Measurements from ENCODE around the gene PARP6. TPM values are rescaled to one million over a fixed set of nuclear protein-coding genes. Genes with fewer than 3 reads are reported as not detected.
A peak's percentile ranks its signal among the peaks of the same experiment; 100 is the strongest.

The PARP6 gene
- total and polyA plus RNA-seq, 9 donors, result 39.0 to 64.2 (median 53.8) TPM

- Histone ChIP-seq H3K4me1 (ENCODE audit: control insufficient read depth, insufficient read depth, low read length) (peaks cover 61% of the 10 kb centered on the region), H3K27ac (ENCODE audit: low read length) (peak overlapping the region; percentile 13), H3K4me3 (ENCODE audit: low read length) (no peak overlapping the region), H3K36me3 (ENCODE audit: control insufficient read depth, insufficient read depth, low read length) (peaks cover 89% of the 10 kb centered on the region), H3K9me3 (replicated peaks; ENCODE audit: control insufficient read depth, low read depth, low read length) (no peaks in the 10 kb centered on the region), H3K27me3 (ENCODE audit: control insufficient read depth, insufficient read depth, low read length) (peaks cover 12% of the 10 kb centered on the region)
- DNase-seq, result no peak
- 92% methylated on average over 13 of the region's 13 CpGs for WGBS (ENCODE audit: insufficient coverage)
These were observed 70.1 kb downstream of the PARP6 start for GRCh38 chr15:72202302-72202701.

GRCh38 chr15:72201391-72201921, 70.9 kb downstream of the PARP6 start:
- 39% methylated on average over 3 of the region's 3 CpGs for WGBS (ENCODE audit: insufficient coverage)
- peak; percentile 86 for DNase-seq
- Histone ChIP-seq H3K4me1 (ENCODE audit: control insufficient read depth, insufficient read depth, low read length) (peaks cover 67% of the 10 kb centered on the region), H3K4me3 (ENCODE audit: low read length) (no peak overlapping the region), H3K27ac (ENCODE audit: low read length) (peak overlapping the region; percentile 89), H3K27me3 (ENCODE audit: control insufficient read depth, insufficient read depth, low read length) (peaks cover 20% of the 10 kb centered on the region), H3K9me3 (replicated peaks; ENCODE audit: control insufficient read depth, low read depth, low read length) (no peaks in the 10 kb centered on the region), H3K36me3 (ENCODE audit: control insufficient read depth, insufficient read depth, low read length) (peaks cover 80% of the 10 kb centered on the region)

GRCh38 chr15:72200395-72201237, 71.7 kb downstream of the PARP6 start:
- peak; percentile 17 for DNase-seq
- WGBS (ENCODE audit: insufficient coverage), result 83% methylated on average over 11 of the region's 15 CpGs
- H3K4me3 ChIP-seq (ENCODE audit: low read length), result no peak overlapping the region

GRCh38 chr15:72199721-72200212, 72.6 kb downstream of the PARP6 start:
- H3K36me3 ChIP-seq (ENCODE audit: control insufficient read depth, insufficient read depth, low read length), result peaks cover 63% of the 10 kb centered on the region
- H3K4me3 ChIP-seq (ENCODE audit: low read length), result no peak overlapping the region
- H3K4me1 ChIP-seq (ENCODE audit: control insufficient read depth, insufficient read depth, low read length), result peaks cover 67% of the 10 kb centered on the region
- WGBS (ENCODE audit: insufficient coverage), result no CpG with 5 or more reads among the region's 2 CpGs
- peaks cover 29% of the 10 kb centered on the region for H3K27me3 ChIP-seq (ENCODE audit: control insufficient read depth, insufficient read depth, low read length)
- peak; percentile 81 for DNase-seq
- peak overlapping the region; percentile 89 for H3K27ac ChIP-seq (ENCODE audit: low read length)
- H3K9me3 ChIP-seq (replicated peaks; ENCODE audit: control insufficient read depth, low read depth, low read length), result no peaks in the 10 kb centered on the region

More at GRCh38 chr15:72200395-72201237, 71.7 kb downstream of the PARP6 start:
- H3K27me3 ChIP-seq (ENCODE audit: control insufficient read depth, insufficient read depth, low read length), result peaks cover 26% of the 10 kb centered on the region
- peak overlapping the region; percentile 89 for H3K27ac ChIP-seq (ENCODE audit: low read length)
- H3K9me3 ChIP-seq (replicated peaks; ENCODE audit: control insufficient read depth, low read depth, low read length), result no peaks in the 10 kb centered on the region
- H3K4me1 ChIP-seq (ENCODE audit: control insufficient read depth, insufficient read depth, low read length), result peaks cover 67% of the 10 kb centered on the region
- H3K36me3 ChIP-seq (ENCODE audit: control insufficient read depth, insufficient read depth, low read length), result peaks cover 72% of the 10 kb centered on the region

GRCh38 chr15:72199205-72199515, 73.2 kb downstream of the PARP6 start:
- H3K9me3 ChIP-seq (replicated peaks; ENCODE audit: control insufficient read depth, low read depth, low read length), result no peaks in the 10 kb centered on the region
- no peak overlapping the region for H3K4me3 ChIP-seq (ENCODE audit: low read length)
- WGBS (ENCODE audit: insufficient coverage), result 83% methylated on average over 1 of the region's 2 CpGs
- H3K27me3 ChIP-seq (ENCODE audit: control insufficient read depth, insufficient read depth, low read length), result peaks cover 29% of the 10 kb centered on the region
- H3K4me1 ChIP-seq (ENCODE audit: control insufficient read depth, insufficient read depth, low read length), result peaks cover 65% of the 10 kb centered on the region
- DNase-seq, result no peak
- H3K36me3 ChIP-seq (ENCODE audit: control insufficient read depth, insufficient read depth, low read length), result peaks cover 58% of the 10 kb centered on the region
- peak overlapping the region; percentile 7 for H3K27ac ChIP-seq (ENCODE audit: low read length)

GRCh38 chr15:72198356-72199204, 73.8 kb downstream of the PARP6 start:
- Histone ChIP-seq H3K4me1 (ENCODE audit: control insufficient read depth, insufficient read depth, low read length) (peaks cover 61% of the 10 kb centered on the region), H3K27me3 (ENCODE audit: control insufficient read depth, insufficient read depth, low read length) (peaks cover 31% of the 10 kb centered on the region), H3K36me3 (ENCODE audit: control insufficient read depth, insufficient read depth, low read length) (peaks cover 54% of the 10 kb centered on the region), H3K4me3 (ENCODE audit: low read length) (no peak overlapping the region), H3K9me3 (replicated peaks; ENCODE audit: control insufficient read depth, low read depth, low read length) (no peaks in the 10 kb centered on the region), H3K27ac (ENCODE audit: low read length) (peak overlapping the region; percentile 7)
- no peak for DNase-seq
- WGBS (ENCODE audit: insufficient coverage), result 100% methylated on average over 2 of the region's 11 CpGs

- peaks cover 53% of the 10 kb centered on the region for H3K4me1 ChIP-seq (ENCODE audit: control insufficient read depth, insufficient read depth, low read length)
- H3K36me3 ChIP-seq (ENCODE audit: control insufficient read depth, insufficient read depth, low read length), result peaks cover 46% of the 10 kb centered on the region
- H3K27ac ChIP-seq (ENCODE audit: low read length), result no peak within 1 kb of the TSS
- peak within 1 kb of the TSS; percentile 26 for H3K4me3 ChIP-seq (ENCODE audit: low read length)
- peaks cover 31% of the 10 kb centered on the region for H3K27me3 ChIP-seq (ENCODE audit: control insufficient read depth, insufficient read depth, low read length)
- 5% methylated on average over 54 of the region's 83 CpGs for WGBS (ENCODE audit: insufficient coverage)
- DNase-seq, result no peak
- no peaks in the 10 kb centered on the region for H3K9me3 ChIP-seq (replicated peaks; ENCODE audit: control insufficient read depth, low read depth, low read length)
These were observed 74.6 kb downstream of the PARP6 start, which contains the start of gene GRAMD2A for GRCh38 chr15:72197460-72198355. Gene GRAMD2A (minus strand): TSS chr15:72197787.

- Histone ChIP-seq H3K27me3 (ENCODE audit: control insufficient read depth, insufficient read depth, low read length) (peaks cover 31% of the 10 kb centered on the region), H3K4me3 (ENCODE audit: low read length) (peak overlapping the region; percentile 26), H3K9me3 (replicated peaks; ENCODE audit: control insufficient read depth, low read depth, low read length) (no peaks in the 10 kb centered on the region), H3K4me1 (ENCODE audit: control insufficient read depth, insufficient read depth, low read length) (peaks cover 46% of the 10 kb centered on the region), H3K27ac (ENCODE audit: low read length) (no peak overlapping the region), H3K36me3 (ENCODE audit: control insufficient read depth, insufficient read depth, low read length) (peaks cover 39% of the 10 kb centered on the region)
- WGBS (ENCODE audit: insufficient coverage), result 1% methylated on average over 30 of the region's 35 CpGs
- DNase-seq, result no peak
These were observed 75.3 kb downstream of the PARP6 start for GRCh38 chr15:72197041-72197459.

- Histone ChIP-seq H3K27me3 (ENCODE audit: control insufficient read depth, insufficient read depth, low read length) (peaks cover 31% of the 10 kb centered on the region), H3K36me3 (ENCODE audit: control insufficient read depth, insufficient read depth, low read length) (peaks cover 35% of the 10 kb centered on the region), H3K27ac (ENCODE audit: low read length) (no peak overlapping the region), H3K9me3 (replicated peaks; ENCODE audit: control insufficient read depth, low read depth, low read length) (no peaks in the 10 kb centered on the region), H3K4me1 (ENCODE audit: control insufficient read depth, insufficient read depth, low read length) (peaks cover 41% of the 10 kb centered on the region), H3K4me3 (ENCODE audit: low read length) (no peak overlapping the region)
- 58% methylated on average over 10 of the region's 13 CpGs for WGBS (ENCODE audit: insufficient coverage)
- no peak for DNase-seq
These were observed 75.8 kb downstream of the PARP6 start for GRCh38 chr15:72196409-72197040.
